Retinal pigment epithelial cell (primary cell): Measurements from ENCODE around the gene SCN5A.
A peak's percentile ranks its signal among the peaks of the same experiment; 100 is the strongest.

Experiments used
- DNase-seq: peaks from one replicate; pipeline ENCODE4 v3.0.0-alpha.2; 2010; ENCODE audit warnings: low read depth
- H3K4me3 ChIP-seq: 2 replicates; pipeline ENCODE4 v1.5.1; 2011; ENCODE audit warnings: mild to moderate bottlenecking, low read length, control low read depth, moderate library complexity
- TF ChIP-seq, protein P1 (sequence below): conservative IDR thresholded peaks from 2 replicates; pipeline ENCODE4 v1.5.1; 2011; ENCODE audit warnings: low read depth, low read length, control low read depth, inconsistent platforms

SCN5A gene

DNA sequence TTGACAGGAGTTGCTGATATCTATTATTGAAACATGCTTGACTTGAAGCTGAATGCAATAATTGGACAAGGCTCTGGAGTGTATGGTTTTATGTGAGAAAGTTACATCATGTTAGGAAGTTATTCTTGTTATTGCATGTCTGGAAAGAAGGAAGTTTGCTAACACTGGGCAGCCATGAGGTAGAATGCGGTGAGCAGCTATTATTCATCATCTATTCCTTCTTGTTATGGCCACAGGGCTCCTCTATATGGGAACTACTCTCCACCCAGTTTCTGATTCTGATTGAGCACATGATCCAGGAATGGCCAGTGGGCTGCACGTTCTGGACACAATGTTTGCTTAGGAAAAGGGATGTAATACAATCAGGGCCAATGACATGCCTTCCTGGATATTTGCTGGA, 37.8 kb upstream of the SCN5A start:
- TF ChIP-seq, protein P1, sequence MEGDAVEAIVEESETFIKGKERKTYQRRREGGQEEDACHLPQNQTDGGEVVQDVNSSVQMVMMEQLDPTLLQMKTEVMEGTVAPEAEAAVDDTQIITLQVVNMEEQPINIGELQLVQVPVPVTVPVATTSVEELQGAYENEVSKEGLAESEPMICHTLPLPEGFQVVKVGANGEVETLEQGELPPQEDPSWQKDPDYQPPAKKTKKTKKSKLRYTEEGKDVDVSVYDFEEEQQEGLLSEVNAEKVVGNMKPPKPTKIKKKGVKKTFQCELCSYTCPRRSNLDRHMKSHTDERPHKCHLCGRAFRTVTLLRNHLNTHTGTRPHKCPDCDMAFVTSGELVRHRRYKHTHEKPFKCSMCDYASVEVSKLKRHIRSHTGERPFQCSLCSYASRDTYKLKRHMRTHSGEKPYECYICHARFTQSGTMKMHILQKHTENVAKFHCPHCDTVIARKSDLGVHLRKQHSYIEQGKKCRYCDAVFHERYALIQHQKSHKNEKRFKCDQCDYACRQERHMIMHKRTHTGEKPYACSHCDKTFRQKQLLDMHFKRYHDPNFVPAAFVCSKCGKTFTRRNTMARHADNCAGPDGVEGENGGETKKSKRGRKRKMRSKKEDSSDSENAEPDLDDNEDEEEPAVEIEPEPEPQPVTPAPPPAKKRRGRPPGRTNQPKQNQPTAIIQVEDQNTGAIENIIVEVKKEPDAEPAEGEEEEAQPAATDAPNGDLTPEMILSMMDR: no peak
- no peak for DNase-seq
- no peak overlapping the region for H3K4me3 ChIP-seq

DNA sequence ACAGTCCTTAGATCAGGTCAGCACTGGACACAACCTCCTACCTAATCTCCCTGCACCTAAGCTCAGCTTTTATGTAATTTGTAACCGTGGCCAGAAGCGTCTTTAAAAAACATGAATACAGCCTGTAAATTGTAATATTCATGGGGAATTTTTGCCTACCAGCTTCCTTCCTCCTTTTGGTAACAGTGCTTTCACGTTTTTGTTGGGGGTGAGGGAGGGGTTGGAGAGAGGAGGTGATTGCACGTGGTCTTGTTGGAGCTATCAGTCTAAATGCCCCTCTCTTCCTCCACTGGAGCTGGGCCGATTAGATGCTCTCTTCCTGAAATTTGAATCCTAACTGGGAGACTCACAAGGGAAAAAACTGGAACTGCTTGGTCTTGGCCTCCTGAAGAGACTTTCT, 35.1 kb upstream of the SCN5A start:
- DNase-seq: no peak
- no peak overlapping the region for H3K4me3 ChIP-seq
- TF ChIP-seq, protein P1: no peak

DNA sequence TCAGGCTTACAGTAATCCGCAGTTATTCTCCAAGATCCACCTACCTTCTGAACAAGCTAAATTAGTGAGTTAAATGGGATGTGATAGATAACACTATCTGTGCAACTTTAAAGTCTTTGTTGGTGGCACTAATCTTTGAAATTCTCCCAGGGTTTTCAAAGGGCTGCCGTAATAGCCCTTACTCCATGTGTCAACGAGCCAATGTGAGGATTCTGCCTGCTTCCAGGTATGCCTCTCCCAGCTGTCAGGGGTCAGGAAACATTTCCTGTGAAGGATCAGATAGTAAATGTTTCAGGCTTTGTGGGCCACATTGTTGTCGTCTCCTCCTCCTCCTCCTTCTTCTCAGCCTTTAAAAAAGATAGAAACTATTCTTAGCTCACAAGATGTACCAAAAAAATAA, 20.2 kb upstream of the SCN5A start:
- TF ChIP-seq, protein P1: no peak
- DNase-seq: no peak
- no peak overlapping the region for H3K4me3 ChIP-seq

DNA sequence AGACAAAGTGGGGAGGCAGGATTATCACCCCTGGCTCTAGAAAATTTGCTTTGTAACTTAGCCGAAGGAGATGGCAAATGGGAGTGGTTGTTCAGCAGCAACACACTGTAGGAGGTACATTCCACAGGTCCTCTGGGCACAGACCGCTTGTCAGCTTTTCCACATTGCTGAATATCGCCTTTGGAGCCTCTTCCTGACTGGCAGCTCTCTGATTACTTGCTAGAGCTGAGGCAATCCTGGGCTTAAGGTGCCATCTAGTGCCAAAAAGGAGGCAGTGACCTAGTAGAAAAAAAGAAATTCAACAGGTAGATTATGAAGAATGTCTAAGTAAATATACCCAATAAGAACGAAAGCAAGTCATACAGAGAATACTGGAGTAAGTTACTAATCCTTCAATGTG, 13.1 kb upstream of the SCN5A start:
- no peak for DNase-seq
- TF ChIP-seq, protein P1: peak; percentile 68
- no peak overlapping the region for H3K4me3 ChIP-seq

DNA sequence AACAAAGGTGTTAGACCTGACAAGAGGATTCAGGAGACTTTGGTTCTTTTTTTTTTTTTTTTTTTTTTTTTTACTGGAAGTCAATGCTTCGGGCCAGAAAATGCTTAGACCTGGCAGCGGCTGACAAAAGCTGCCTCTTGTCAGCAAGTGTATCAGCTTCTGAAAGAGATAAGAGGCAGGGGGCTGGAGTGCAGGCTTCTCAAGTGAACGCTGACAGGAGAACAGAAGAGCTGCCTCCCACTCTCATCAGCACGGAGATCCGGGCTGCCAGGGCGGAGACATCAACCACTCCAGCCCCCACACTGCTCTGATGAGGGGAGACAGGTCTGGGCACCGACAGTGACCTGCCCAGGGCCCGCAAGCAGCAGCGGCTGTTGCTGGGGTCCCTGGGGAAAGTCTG, 9.4 kb upstream of the SCN5A start:
- TF ChIP-seq, protein P1: no peak

DNA sequence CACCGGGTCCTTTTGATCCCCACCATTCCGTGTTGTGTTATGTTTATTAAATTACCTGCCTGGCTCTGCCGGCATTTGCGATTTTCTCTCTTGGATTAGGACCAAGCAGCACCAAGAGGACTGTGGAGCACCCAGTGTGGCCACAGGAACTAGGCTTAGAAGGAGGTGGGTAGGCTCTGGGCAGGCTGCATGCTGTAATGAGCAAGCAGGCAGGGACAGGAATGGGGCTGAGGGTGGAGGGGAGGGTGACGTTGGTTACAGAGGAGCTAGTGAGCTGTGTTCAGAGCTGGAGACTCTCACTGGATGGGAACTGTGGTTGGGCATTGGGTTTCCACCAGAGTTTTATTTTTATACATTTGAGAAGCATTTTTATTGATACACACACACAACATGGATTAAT, 7.9 kb upstream of the SCN5A start:
- DNase-seq: no peak
- no peak overlapping the region for H3K4me3 ChIP-seq
- TF ChIP-seq, protein P1: no peak

More for the DNA sequence above, 9.4 kb upstream of the SCN5A start:
- no peak for DNase-seq
- no peak overlapping the region for H3K4me3 ChIP-seq

DNA sequence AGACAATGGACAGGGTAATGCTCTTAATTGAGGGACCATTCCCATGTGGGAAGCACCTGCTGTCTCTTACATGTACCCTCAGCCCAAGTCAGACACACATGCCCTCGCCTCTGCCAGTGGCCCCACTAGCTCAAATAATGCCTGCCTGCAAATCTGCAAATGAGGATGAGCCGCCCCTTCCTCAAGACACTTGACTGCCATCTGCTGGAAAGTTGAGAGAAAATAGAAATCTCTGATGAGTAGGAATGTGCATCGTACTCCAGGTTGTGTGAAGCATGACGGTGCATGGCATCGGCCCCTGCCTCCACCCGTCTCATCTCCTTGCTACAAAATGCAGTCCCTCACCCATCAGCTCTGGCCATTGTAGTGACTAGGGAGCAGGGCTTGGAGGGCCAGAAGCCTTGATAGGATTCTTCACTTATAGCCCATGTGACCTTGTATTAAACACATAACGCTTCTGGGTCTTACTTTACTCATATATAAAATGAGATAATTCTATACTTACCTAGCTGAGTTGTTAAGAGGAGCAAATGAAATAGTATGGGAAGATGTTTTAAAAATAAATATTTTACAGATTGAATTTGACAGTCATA, 6.3 kb upstream of the SCN5A start:
- TF ChIP-seq, protein P1: peak; percentile 68
- DNase-seq: no peak
- H3K4me3 ChIP-seq: no peak overlapping the region
